OCI-LY7 (cell line): ENCODE measurements around the gene RAD51B. TPM values are rescaled to one million over a fixed set of nuclear protein-coding genes. Genes with fewer than 3 reads are reported as not detected.

Experiments
- BruUV-seq: library from RNA; stranded (reverse); fragments of 400-500 nt; replicated peaks from 2 replicates; lab custom pipeline; 2021; lab: Mats Ljungman, UMichigan
- CTCF ChIA-PET: fragments of 300-600 bp; sonication (Branson Sonifier 250); formaldehyde crosslinking; loops from one replicate; lab custom pipeline; 2022; ENCODE audit warnings: antibody characterized with exemption; ENCODE audit not compliant: unreplicated experiment; lab: Charles Lee
- POLR2A ChIA-PET: fragments of 300-600 bp; sonication (Branson Sonifier 250); formaldehyde crosslinking; loops from one replicate; lab custom pipeline; 2022; ENCODE audit warnings: antibody characterized with exemption; lab: Charles Lee
- DNase-seq: peaks from one replicate; pipeline ENCODE4 v3.0.0-alpha.2; 2015; ENCODE audit warnings: low spot score
- H2AFZ ChIP-seq: fragments of 200-600 bp; sonication (generic), shearing (Covaris generic); 2 replicates; pipeline ENCODE4 v1.6.1; 2014; ENCODE audit warnings: mild to moderate bottlenecking, antibody characterized with exemption, low read length, moderate library complexity
- H3K27ac ChIP-seq: fragments of 200-600 bp; sonication (generic); 2 replicates; pipeline ENCODE4 v1.5.1; 2014; ENCODE audit warnings: mixed run types, low read depth, mild to moderate bottlenecking, moderate library complexity, low read length, inconsistent platforms; ENCODE audit not compliant: poor library complexity, severe bottlenecking
- H3K36me3 ChIP-seq: fragments of 200-600 bp; sonication (generic); 2 replicates; pipeline ENCODE4 v1.6.1; 2014; ENCODE audit warnings: mild to moderate bottlenecking, antibody characterized with exemption, low read length, moderate library complexity, mixed read lengths; ENCODE audit not compliant: insufficient read depth
- H3K4me1 ChIP-seq: fragments of 200-600 bp; sonication (generic); 2 replicates; pipeline ENCODE4 v1.5.1; 2014; ENCODE audit warnings: mild to moderate bottlenecking, low read length; ENCODE audit not compliant: insufficient read depth, poor library complexity, severe bottlenecking
- H3K4me2 ChIP-seq: fragments of 200-600 bp; sonication (generic); 2 replicates; pipeline ENCODE4 v1.6.1; 2014; ENCODE audit warnings: mild to moderate bottlenecking, low read length
- H3K4me3 ChIP-seq: fragments of 200-600 bp; sonication (generic); 2 replicates; pipeline ENCODE4 v1.5.1; 2014; ENCODE audit warnings: mild to moderate bottlenecking, low read depth, low read length; ENCODE audit not compliant: poor library complexity, severe bottlenecking
- H3K79me2 ChIP-seq: fragments of 200-600 bp; sonication (generic); 2 replicates; pipeline ENCODE4 v1.6.1; 2016; ENCODE audit warnings: low read depth, mild to moderate bottlenecking, low read length, moderate library complexity, mixed read lengths; ENCODE audit not compliant: insufficient read depth
- H3K9me2 ChIP-seq: fragments of 200-600 bp; sonication (generic); 2 replicates; pipeline ENCODE4 v1.6.1; 2016; ENCODE audit warnings: mild to moderate bottlenecking, low read length, mixed read lengths; ENCODE audit not compliant: insufficient read depth
- H3K9me3 ChIP-seq: fragments of 200-600 bp; sonication (generic); 2 replicates; pipeline ENCODE4 v1.6.1; 2014; ENCODE audit warnings: mild to moderate bottlenecking, mixed run types, low read length, mixed read lengths
- H4K20me1 ChIP-seq: fragments of 200-600 bp; sonication (generic); 2 replicates; pipeline ENCODE4 v1.6.1; 2014; ENCODE audit warnings: mild to moderate bottlenecking, antibody characterized with exemption, low read length, moderate library complexity, mixed read lengths; ENCODE audit not compliant: insufficient read depth
- CTCF ChIP-seq: fragments of 200-600 bp; sonication (generic); conservative IDR thresholded peaks from 2 replicates; pipeline ENCODE4 v1.5.1; 2014; ENCODE audit warnings: mild to moderate bottlenecking, antibody characterized with exemption, low read length, moderate library complexity, mixed read lengths
- EZH2phosphoT487 ChIP-seq: fragments of 200-600 bp; sonication (generic); IDR thresholded peaks from 2 replicates; pipeline ENCODE4 v1.6.1; 2018; ENCODE audit warnings: low read depth, borderline replicate concordance, mild to moderate bottlenecking, mixed run types, antibody characterized with exemption, low read length, moderate library complexity, mixed read lengths
- intact Hi-C: fragments of 100-400 bp; cut with micrococcal nuclease; formaldehyde crosslinking; loops from one replicate; pipeline ENCODE4 v1.10.0; 2022; ENCODE audit not compliant: unreplicated experiment
- total RNA-seq, 2 experiments: library from RNA; depleted of rRNA in 1 of 2; stranded (reverse); fragments of >200 nt in 1 of 2; shearing (Covaris generic) in 1 of 2; gene quantifications; 2 replicates each; pipeline ENCODE4 v1.2.3, GENCODE V29; 2014 to 2022

RAD51B gene
- total RNA-seq, 2 experiments from 2014 or later, result 41.4 to 89.9 TPM

GRCh38 chr14:68665792-68666204 is 846.2 kb downstream of the RAD51B start:
- H3K79me2 ChIP-seq, result no peaks in the 10 kb centered on the region
- H3K27ac ChIP-seq, result no peak overlapping the region
- H3K4me3 ChIP-seq, result no peak overlapping the region
- H2AFZ ChIP-seq, result no peak overlapping the region
- BruUV-seq, result no TSS peak
- ChIA-PET POLR2A (interaction anchor here (0.6 to 1.1 kb wide), 3 partner anchors 10 to 18 kb away, joined by 3 to 4 read pairs (median 3); no protein-coding TSS in a partner anchor), CTCF (no interaction called here)
- H3K9me3 ChIP-seq, result no peaks in the 10 kb centered on the region
- no peak for DNase-seq
- intact Hi-C loops, result no loop called here
- no peaks in the 10 kb centered on the region for H3K9me2 ChIP-seq
- no peaks in the 10 kb centered on the region for H4K20me1 ChIP-seq
- H3K4me2 ChIP-seq, result no peak overlapping the region
- no peak for TF ChIP-seq CTCF
- no peak for TF ChIP-seq EZH2phosphoT487
- peaks cover 27% of the 10 kb centered on the region for H3K4me1 ChIP-seq
- no peaks in the 10 kb centered on the region for H3K36me3 ChIP-seq

DNA sequence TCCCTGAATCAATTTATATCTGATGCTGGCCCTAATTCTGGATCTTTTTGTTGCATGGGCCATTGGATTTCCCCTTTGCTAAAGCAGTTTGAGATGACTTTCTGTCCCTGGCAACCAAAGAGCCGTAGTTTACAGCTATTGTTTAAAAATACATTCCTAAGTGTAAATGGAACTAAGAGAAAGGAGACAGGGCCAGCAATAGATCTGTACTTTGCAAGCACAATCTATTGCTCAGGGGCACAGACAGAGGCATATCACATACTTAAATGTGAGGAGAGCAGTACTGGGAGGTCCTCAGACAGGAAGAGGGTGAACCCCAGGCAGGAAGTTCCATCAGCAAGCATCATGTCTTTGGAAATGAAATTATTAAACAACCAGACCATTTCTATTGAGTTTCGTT is 846.7 kb downstream of the RAD51B start:
- Histone ChIP-seq H3K9me2 (no peaks in the 10 kb centered on the region), H3K79me2 (no peaks in the 10 kb centered on the region), H2AFZ (no peak overlapping the region), H3K4me2 (no peak overlapping the region), H3K9me3 (no peaks in the 10 kb centered on the region), H3K36me3 (no peaks in the 10 kb centered on the region), H3K4me1 (peaks cover 27% of the 10 kb centered on the region), H3K27ac (no peak overlapping the region), H3K4me3 (no peak overlapping the region), H4K20me1 (no peaks in the 10 kb centered on the region)
- TF ChIP-seq CTCF (no peak), EZH2phosphoT487 (no peak)
- intact Hi-C loops, result no loop called here
- ChIA-PET CTCF (no interaction called here), POLR2A (interaction anchor here (0.6 to 1.1 kb wide), 2 partner anchors 16 to 18 kb away, joined by 4 read pairs; no protein-coding TSS in a partner anchor)
- DNase-seq, result no peak
- no TSS peak for BruUV-seq

- CTCF ChIA-PET, result no interaction called here
- no peaks in the 10 kb centered on the region for H4K20me1 ChIP-seq
- POLR2A ChIA-PET, result interaction anchor here (0.6 to 1.1 kb wide), 6 partner anchors 12 to 161 kb away, joined by 3 to 5 read pairs (median 4); no protein-coding TSS in a partner anchor
- no peaks in the 10 kb centered on the region for H3K9me2 ChIP-seq
- H3K9me3 ChIP-seq, result no peaks in the 10 kb centered on the region
- H3K36me3 ChIP-seq, result no peaks in the 10 kb centered on the region
- no peak overlapping the region for H3K27ac ChIP-seq
- no peak overlapping the region for H3K4me3 ChIP-seq
- H3K79me2 ChIP-seq, result no peaks in the 10 kb centered on the region
- H3K4me2 ChIP-seq, result no peak overlapping the region
- DNase-seq, result no peak
- no peak for TF ChIP-seq EZH2phosphoT487
- H2AFZ ChIP-seq, result no peak overlapping the region
- intact Hi-C loops, result no loop called here
- peaks cover 31% of the 10 kb centered on the region for H3K4me1 ChIP-seq
- BruUV-seq, result no TSS peak
Observed at GRCh38 chr14:68666899-68667298, 847.3 kb downstream of the RAD51B start.
